K562 (cell line): ENCODE results near the gene SPG21. TPM values are rescaled to one million over a fixed set of nuclear protein-coding genes. Genes with fewer than 3 reads are reported as not detected.

Experiments
- ATAC-seq: fragments of 200-7000 bp; cut with Tn5 transposase; 3 replicates; pipeline ENCODE4 v1.9.1; 2020; ENCODE audit warnings: moderate library complexity
- BruUV-seq: library from RNA; stranded (reverse); fragments of 400-500 nt; replicated peaks from 2 replicates; lab custom pipeline; 2021; lab: Mats Ljungman, UMichigan
- CTCF ChIA-PET: fragments of 300-600 bp; formaldehyde crosslinking; extraction: SDS; loops from one replicate; lab custom pipeline; 2021; ENCODE audit warnings: low intra/inter-chr PET ratio; lab: Yijun Ruan, JAX
- POLR2A ChIA-PET: fragments of 300-600, 350-650 bp; sonication (Branson Sonifier 250); formaldehyde crosslinking; extraction: SDS; loops from one replicate; lab custom pipeline; 2021; ENCODE audit warnings: antibody characterized with exemption, inconsistent platforms; lab: Yijun Ruan, JAX
- DNase-seq, 4 experiments: peaks; one replicate each; pipeline versions ENCODE4 v3.0.0 to v3.0.0-alpha.2; 2011 to 2018; ENCODE audit warnings: low spot score in 3 of 4, mixed read lengths in 3 of 4; ENCODE audit errors: extremely low read depth in 1 of 4
- FAIRE-seq: peaks from 2 replicates; lab custom pipeline; 2011; peaks lifted over from hg19 to GRCh38; lab: Jason Lieb, UNC
- H2AFZ ChIP-seq: 2 replicates; pipeline ENCODE4 v1.6.0; 2011; ENCODE audit warnings: low read depth, low read length, control low read depth, inconsistent platforms
- H3K27ac ChIP-seq: fragments of 200-600 bp; 3 replicates; pipeline ENCODE4 v1.8.0; 2011; ENCODE audit warnings: low read depth, mild to moderate bottlenecking, control low read depth, inconsistent platforms, low read length, moderate library complexity, mixed read lengths; ENCODE audit errors: extremely low read depth
- H3K27me3 ChIP-seq, 2 experiments: fragments of 300-600 bp in 1 of 2; 2 replicates in 1 of 2; 3 replicates in 1 of 2; pipeline versions ENCODE4 v1.6.0 to v1.8.0; 2011; ENCODE audit warnings: inconsistent platforms in 2 of 2, low read length in 2 of 2, mild to moderate bottlenecking in 1 of 2, mixed read lengths in 1 of 2, moderate library complexity in 1 of 2; ENCODE audit not compliant: control insufficient read depth in 2 of 2, insufficient read depth in 2 of 2
- H3K36me3 ChIP-seq: fragments of 300-600 bp; 3 replicates; pipeline ENCODE4 v1.8.0; 2011; ENCODE audit warnings: mild to moderate bottlenecking, low read length, inconsistent platforms; ENCODE audit not compliant: control insufficient read depth, insufficient read depth
- H3K4me1 ChIP-seq, 2 experiments: fragments of 200-600 bp in 1 of 2; replicated peaks in 1 of 2; 2 replicates in 1 of 2; 3 replicates in 1 of 2; pipeline versions ENCODE4 v1.5.1 to v1.8.0; 2011; ENCODE audit warnings: inconsistent platforms in 2 of 2, low read length in 2 of 2, mild to moderate bottlenecking in 1 of 2, mixed read lengths in 1 of 2, moderate library complexity in 1 of 2; ENCODE audit not compliant: control insufficient read depth in 2 of 2, insufficient read depth in 2 of 2
- H3K4me2 ChIP-seq: 2 replicates; pipeline ENCODE4 v1.6.1; 2011; ENCODE audit warnings: low read length, control low read depth, inconsistent platforms, mixed read lengths; ENCODE audit not compliant: insufficient read depth
- H3K4me3 ChIP-seq: fragments of 200-600 bp; sonication (generic), shearing (Covaris generic); 2 replicates; pipeline ENCODE4 v1.5.1; 2016; ENCODE audit warnings: control low read depth, inconsistent platforms
- H3K79me2 ChIP-seq: fragments of 200-600 bp; 3 replicates; pipeline ENCODE4 v1.8.0; 2011; ENCODE audit warnings: low read length, inconsistent platforms; ENCODE audit not compliant: control insufficient read depth, insufficient read depth
- H3K9ac ChIP-seq, 2 experiments: 2 replicates each; pipeline versions ENCODE4 v1.6.0 to v1.6.1; 2011; ENCODE audit warnings: low read depth in 2 of 2, low read length in 2 of 2, control low read depth in 1 of 2, inconsistent platforms in 1 of 2, mild to moderate bottlenecking in 1 of 2, mixed read lengths in 1 of 2; ENCODE audit not compliant: insufficient read depth in 1 of 2
- H3K9me1 ChIP-seq: one replicate; pipeline ENCODE4 v1.6.0; 2011; ENCODE audit warnings: inconsistent platforms, mild to moderate bottlenecking, low read length, moderate library complexity; ENCODE audit not compliant: control insufficient read depth, insufficient read depth
- H3K9me3 ChIP-seq: replicated peaks from 2 replicates; pipeline ENCODE4 v1.5.1; 2011; ENCODE audit warnings: low read depth, low read length, inconsistent platforms; ENCODE audit not compliant: control insufficient read depth, insufficient read depth
- H4K20me1 ChIP-seq: replicated peaks from 2 replicates; pipeline ENCODE4 v1.6.1; 2011; ENCODE audit warnings: low read length, inconsistent platforms, mixed read lengths; ENCODE audit not compliant: control insufficient read depth, insufficient read depth
- CCAR2 ChIP-seq: fragments of 200-400 bp; formaldehyde crosslinking; IDR thresholded peaks from 2 replicates; pipeline ENCODE4 v1.6.1; 2017; ENCODE audit warnings: mild to moderate bottlenecking, low read depth, low read length
- CEBPB ChIP-seq: fragments of 450-650 bp; IDR thresholded peaks from 2 replicates; pipeline ENCODE4 v1.6.1; 2016; ENCODE audit warnings: missing genetic modification characterization, missing compliant biosample characterization
- ETV6 ChIP-seq, 3 experiments: fragments of 150-350 bp in 1 of 3; sonication (generic) in 1 of 3; formaldehyde crosslinking in 1 of 3; IDR thresholded peaks; 2 replicates each; pipeline versions ENCODE4 v1.6.1 to v1.8.0; 2014 to 2022; ENCODE audit warnings: borderline replicate concordance in 2 of 3, low read depth in 2 of 3, antibody characterized with exemption in 1 of 3, low read length in 1 of 3, mild to moderate bottlenecking in 1 of 3, missing genetic modification reagents in 1 of 3
- NFXL1 ChIP-seq: fragments of 450-650 bp; formaldehyde crosslinking; IDR thresholded peaks from 2 replicates; pipeline ENCODE4 v1.4.0; 2021; ENCODE audit warnings: mild to moderate bottlenecking
- NR1H2 ChIP-seq: sonication (generic); formaldehyde crosslinking; IDR thresholded peaks from 2 replicates; pipeline ENCODE4 v1.4.0; 2020; ENCODE audit warnings: mild to moderate bottlenecking, missing genetic modification reagents
- PCBP2 ChIP-seq: fragments of 200-400 bp; formaldehyde crosslinking; IDR thresholded peaks from 2 replicates; pipeline ENCODE4 v1.6.1; 2018; ENCODE audit warnings: low read length, low read depth, mild to moderate bottlenecking, moderate library complexity; ENCODE audit not compliant: poor library complexity, severe bottlenecking
- TCF7 ChIP-seq: sonication (generic); IDR thresholded peaks from 2 replicates; pipeline ENCODE4 v1.6.1; 2016; ENCODE audit warnings: antibody characterized with exemption, borderline replicate concordance
- ZC3H11A ChIP-seq: IDR thresholded peaks from 2 replicates; pipeline ENCODE4 v1.6.1; 2012; ENCODE audit warnings: low read depth, low read length, improper control_type of control experiment
- ZNF263 ChIP-seq: sonication (generic); formaldehyde crosslinking; IDR thresholded peaks from 2 replicates; pipeline ENCODE4 v1.8.0; 2022; ENCODE audit warnings: mild to moderate bottlenecking, missing genetic modification reagents, borderline replicate concordance
- ZNF830 ChIP-seq: fragments of 250-450 bp; sonication (Bioruptor Pico); IDR thresholded peaks from 2 replicates; pipeline ENCODE4 v1.5.0; 2021; ENCODE audit warnings: mild to moderate bottlenecking
- WGBS: fragments of 100-300 bp; shearing (Covaris generic); methylation state at CpG from one replicate; pipeline ENCODE4 v1.1.6; 2016; ENCODE audit warnings: low coverage, mixed read lengths; ENCODE audit not compliant: insufficient coverage; ENCODE audit errors: missing lambda C conversion rate; 5-methylcytosine and 5-hydroxymethylcytosine counted together
- in situ Hi-C: fragments of 300-500 bp; cut with MboI; formaldehyde crosslinking; loops from 4 replicates; pipeline ENCODE4 v1.15.0; 2018; ENCODE audit warnings: inconsistent platforms, mixed read lengths
- intact Hi-C: fragments of 100-400 bp; cut with micrococcal nuclease; formaldehyde crosslinking; loops from 2 replicates; pipeline ENCODE4 v1.14.2; 2022
- polyA plus RNA-seq, 8 experiments: library from polyadenylated mRNA; depleted of rRNA in 4 of 8; stranded (reverse) in 5 of 8; unstranded in 3 of 8; fragments of >200 nt; fragmentation: Nextera tagmentation in 2 of 8; fragmentation: Illumina TruSeq in 1 of 8; extraction: Ambion mirVana in 2 of 8; extraction: Trizol in 1 of 8; gene quantifications; 2 replicates each; pipeline versions ENCODE4 v1.2.1 to v1.2.3, GENCODE V29; 2011 to 2014; ENCODE audit warnings: inconsistent platforms in 1 of 8, missing spikeins in 1 of 8
- total RNA-seq, 7 experiments: library from RNA; depleted of rRNA in 6 of 7; stranded (reverse); fragments of >200 nt in 6 of 7; fragmentation: Illumina TruSeq in 2 of 7; extraction: Trizol in 2 of 7; gene quantifications; 2 replicates each; pipeline versions ENCODE4 v1.2.1 to v1.2.3, GENCODE V29; 2011 to 2021; ENCODE audit warnings: low replicate concordance in 1 of 7
- TF ChIP-seq, protein P1 (sequence below), 2 experiments: fragments of 450-650 bp in 1 of 2; sonication (generic) in 1 of 2; formaldehyde crosslinking in 1 of 2; IDR thresholded peaks; 2 replicates each; pipeline versions ENCODE4 v1.7.1 to v1.9.0; 2016 to 2022; ENCODE audit warnings: inconsistent platforms in 1 of 2, mild to moderate bottlenecking in 1 of 2, missing genetic modification reagents in 1 of 2

Gene SPG21
- total and polyA plus RNA-seq, 9 of the 15 experiments (the other 6 are each of a cell fraction or from before 2014, with no cell fraction given): 22.8 to 98.8 (median 65.1) TPM

DNA sequence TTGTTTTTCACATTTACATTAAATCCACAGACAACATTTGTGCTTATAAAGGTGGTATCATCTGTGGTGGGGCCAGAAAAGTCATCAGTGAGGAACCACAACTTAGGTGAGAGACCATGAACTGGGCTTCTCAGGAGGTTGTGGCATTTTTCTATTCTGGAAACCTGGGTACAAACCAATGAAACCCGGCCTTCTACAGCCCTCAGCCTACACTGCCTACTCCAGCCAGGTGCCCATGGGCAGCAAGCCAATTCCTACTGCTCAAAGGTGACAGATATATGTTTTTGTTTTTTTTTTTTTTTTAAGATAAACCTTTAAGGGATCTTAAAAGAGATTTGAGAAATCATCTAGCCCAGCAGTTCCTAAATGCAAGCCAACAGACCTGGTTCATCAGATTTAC, 20.3 kb downstream of the SPG21 start:
- ATAC-seq: no peak
- Histone ChIP-seq H3K79me2 (no peaks in the 10 kb centered on the region), H3K27me3 (no peaks in the 10 kb centered on the region), H3K9me3 (no peaks in the 10 kb centered on the region), H3K27ac (no peak overlapping the region), H3K9me1 (no peaks in the 10 kb centered on the region), H4K20me1 (no peaks in the 10 kb centered on the region), H3K4me3 (no peak overlapping the region), H3K9ac (no peak overlapping the region), H3K4me1 (no peaks in the 10 kb centered on the region), H3K36me3 (peaks cover 65% of the 10 kb centered on the region), H3K4me2 (no peak overlapping the region), H2AFZ (no peak overlapping the region)
- BruUV-seq: no TSS peak
- CTCF ChIA-PET: interaction anchor here (0.6 kb wide), 1 partner anchor 818 kb away, joined by 3 read pairs; the partner anchor contains the start of gene SNX22
- no peak for DNase-seq
- 90% methylated on average over 1 of the region's 1 CpG for WGBS
- POLR2A ChIA-PET: interaction anchor here (1.2 to 1.7 kb wide), 2 partner anchors 13 to 20 kb away, joined by 4 to 5 read pairs; no protein-coding TSS in a partner anchor
- no peak for FAIRE-seq
- intact Hi-C loops (no loop called here), in situ Hi-C loops (no loop called here)
- TF ChIP-seq NR1H2 (CRISPR knock-in tag) (no peak), ETV6 (IDR thresholded peaks at IDR 0.05; ENCODE audit: borderline replicate concordance in 1 of 2, low read depth in 2 of 2, low read length in 1 of 2) (no peak), ETV6 (CRISPR knock-in tag; IDR thresholded peaks at IDR 0.05; ENCODE audit: borderline replicate concordance) (no peak), CEBPB (no peak), NFXL1 (CRISPR knock-in tag) (no peak), ZNF830 (CRISPR knock-in tag) (no peak), ZNF263 (CRISPR knock-in tag) (no peak), ZC3H11A (no peak), PCBP2 (no peak), CCAR2 (no peak), TCF7 (no peak)
- TF ChIP-seq, protein P1, sequence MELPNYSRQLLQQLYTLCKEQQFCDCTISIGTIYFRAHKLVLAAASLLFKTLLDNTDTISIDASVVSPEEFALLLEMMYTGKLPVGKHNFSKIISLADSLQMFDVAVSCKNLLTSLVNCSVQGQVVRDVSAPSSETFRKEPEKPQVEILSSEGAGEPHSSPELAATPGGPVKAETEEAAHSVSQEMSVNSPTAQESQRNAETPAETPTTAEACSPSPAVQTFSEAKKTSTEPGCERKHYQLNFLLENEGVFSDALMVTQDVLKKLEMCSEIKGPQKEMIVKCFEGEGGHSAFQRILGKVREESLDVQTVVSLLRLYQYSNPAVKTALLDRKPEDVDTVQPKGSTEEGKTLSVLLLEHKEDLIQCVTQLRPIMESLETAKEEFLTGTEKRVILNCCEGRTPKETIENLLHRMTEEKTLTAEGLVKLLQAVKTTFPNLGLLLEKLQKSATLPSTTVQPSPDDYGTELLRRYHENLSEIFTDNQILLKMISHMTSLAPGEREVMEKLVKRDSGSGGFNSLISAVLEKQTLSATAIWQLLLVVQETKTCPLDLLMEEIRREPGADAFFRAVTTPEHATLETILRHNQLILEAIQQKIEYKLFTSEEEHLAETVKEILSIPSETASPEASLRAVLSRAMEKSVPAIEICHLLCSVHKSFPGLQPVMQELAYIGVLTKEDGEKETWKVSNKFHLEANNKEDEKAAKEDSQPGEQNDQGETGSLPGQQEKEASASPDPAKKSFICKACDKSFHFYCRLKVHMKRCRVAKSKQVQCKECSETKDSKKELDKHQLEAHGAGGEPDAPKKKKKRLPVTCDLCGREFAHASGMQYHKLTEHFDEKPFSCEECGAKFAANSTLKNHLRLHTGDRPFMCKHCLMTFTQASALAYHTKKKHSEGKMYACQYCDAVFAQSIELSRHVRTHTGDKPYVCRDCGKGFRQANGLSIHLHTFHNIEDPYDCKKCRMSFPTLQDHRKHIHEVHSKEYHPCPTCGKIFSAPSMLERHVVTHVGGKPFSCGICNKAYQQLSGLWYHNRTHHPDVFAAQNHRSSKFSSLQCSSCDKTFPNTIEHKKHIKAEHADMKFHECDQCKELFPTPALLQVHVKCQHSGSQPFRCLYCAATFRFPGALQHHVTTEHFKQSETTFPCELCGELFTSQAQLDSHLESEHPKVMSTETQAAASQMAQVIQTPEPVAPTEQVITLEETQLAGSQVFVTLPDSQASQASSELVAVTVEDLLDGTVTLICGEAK (IDR thresholded peaks at IDR 0.05): no peak
- TF ChIP-seq, protein P1 (CRISPR knock-in tag; IDR thresholded peaks at IDR 0.05): no peak
